WTC11 (cell line): ENCODE data around the gene PEAK1.

Experiments
- MXD4 ChIP-seq: fragments of 250-450 bp; sonication (Bioruptor Pico); IDR thresholded peaks from 2 replicates; pipeline ENCODE4 v1.8.0; 2021; ENCODE audit warnings: mild to moderate bottlenecking, moderate library complexity, borderline replicate concordance
- NFYB ChIP-seq: sonication (generic); formaldehyde crosslinking; conservative IDR thresholded peaks from 2 replicates; pipeline ENCODE4 v1.8.0; 2022; ENCODE audit warnings: low read depth, missing genetic modification reagents
- TF ChIP-seq, protein P1 (sequence below): fragments of 200-600 bp; IDR thresholded peaks from 2 replicates; pipeline ENCODE4 v1.8.0; 2022; ENCODE audit warnings: antibody characterized with exemption
- TF ChIP-seq, protein P2 (sequence below): sonication (generic); formaldehyde crosslinking; IDR thresholded peaks from 2 replicates; pipeline ENCODE4 v1.8.1; 2023; ENCODE audit warnings: mild to moderate bottlenecking, missing genetic modification reagents, moderate library complexity
- TF ChIP-seq, protein P3 (sequence below): sonication (generic); formaldehyde crosslinking; IDR thresholded peaks from 2 replicates; pipeline ENCODE4 v1.8.1; 2022; ENCODE audit warnings: missing genetic modification reagents, borderline replicate concordance
- TF ChIP-seq, protein P4 (sequence below): sonication (generic); formaldehyde crosslinking; IDR thresholded peaks from 2 replicates; pipeline ENCODE4 v1.8.1; 2022; ENCODE audit warnings: low read depth, missing genetic modification reagents, borderline replicate concordance

DNA sequence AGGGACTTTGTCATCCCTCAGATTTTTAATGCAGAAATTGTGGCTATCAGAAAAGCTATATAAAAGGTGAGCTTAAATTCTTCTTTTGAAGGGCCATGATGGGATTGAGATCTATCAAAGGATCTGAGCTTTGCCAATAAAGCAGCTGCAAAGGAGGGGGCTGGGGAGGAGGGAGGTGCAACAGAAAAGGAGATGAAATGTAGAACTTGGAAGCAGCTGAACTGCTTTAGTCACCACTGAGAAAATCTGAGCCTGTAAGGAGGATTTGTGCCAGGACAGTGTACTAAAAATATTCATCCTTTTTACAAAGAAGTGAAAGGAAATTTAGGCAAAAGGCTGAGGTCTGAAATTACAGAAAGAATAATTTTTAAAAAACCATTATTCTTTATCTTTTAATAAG is 359.4 kb downstream of the PEAK1 start:
- TF ChIP-seq, protein P1, sequence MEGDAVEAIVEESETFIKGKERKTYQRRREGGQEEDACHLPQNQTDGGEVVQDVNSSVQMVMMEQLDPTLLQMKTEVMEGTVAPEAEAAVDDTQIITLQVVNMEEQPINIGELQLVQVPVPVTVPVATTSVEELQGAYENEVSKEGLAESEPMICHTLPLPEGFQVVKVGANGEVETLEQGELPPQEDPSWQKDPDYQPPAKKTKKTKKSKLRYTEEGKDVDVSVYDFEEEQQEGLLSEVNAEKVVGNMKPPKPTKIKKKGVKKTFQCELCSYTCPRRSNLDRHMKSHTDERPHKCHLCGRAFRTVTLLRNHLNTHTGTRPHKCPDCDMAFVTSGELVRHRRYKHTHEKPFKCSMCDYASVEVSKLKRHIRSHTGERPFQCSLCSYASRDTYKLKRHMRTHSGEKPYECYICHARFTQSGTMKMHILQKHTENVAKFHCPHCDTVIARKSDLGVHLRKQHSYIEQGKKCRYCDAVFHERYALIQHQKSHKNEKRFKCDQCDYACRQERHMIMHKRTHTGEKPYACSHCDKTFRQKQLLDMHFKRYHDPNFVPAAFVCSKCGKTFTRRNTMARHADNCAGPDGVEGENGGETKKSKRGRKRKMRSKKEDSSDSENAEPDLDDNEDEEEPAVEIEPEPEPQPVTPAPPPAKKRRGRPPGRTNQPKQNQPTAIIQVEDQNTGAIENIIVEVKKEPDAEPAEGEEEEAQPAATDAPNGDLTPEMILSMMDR = no peak
- TF ChIP-seq MXD4 (CRISPR knock-in tag) (no peak), NFYB (CRISPR knock-in tag) (no peak)
- TF ChIP-seq, protein P2, sequence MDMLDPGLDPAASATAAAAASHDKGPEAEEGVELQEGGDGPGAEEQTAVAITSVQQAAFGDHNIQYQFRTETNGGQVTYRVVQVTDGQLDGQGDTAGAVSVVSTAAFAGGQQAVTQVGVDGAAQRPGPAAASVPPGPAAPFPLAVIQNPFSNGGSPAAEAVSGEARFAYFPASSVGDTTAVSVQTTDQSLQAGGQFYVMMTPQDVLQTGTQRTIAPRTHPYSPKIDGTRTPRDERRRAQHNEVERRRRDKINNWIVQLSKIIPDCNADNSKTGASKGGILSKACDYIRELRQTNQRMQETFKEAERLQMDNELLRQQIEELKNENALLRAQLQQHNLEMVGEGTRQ (CRISPR knock-in tag) = no peak
- TF ChIP-seq, protein P3, sequence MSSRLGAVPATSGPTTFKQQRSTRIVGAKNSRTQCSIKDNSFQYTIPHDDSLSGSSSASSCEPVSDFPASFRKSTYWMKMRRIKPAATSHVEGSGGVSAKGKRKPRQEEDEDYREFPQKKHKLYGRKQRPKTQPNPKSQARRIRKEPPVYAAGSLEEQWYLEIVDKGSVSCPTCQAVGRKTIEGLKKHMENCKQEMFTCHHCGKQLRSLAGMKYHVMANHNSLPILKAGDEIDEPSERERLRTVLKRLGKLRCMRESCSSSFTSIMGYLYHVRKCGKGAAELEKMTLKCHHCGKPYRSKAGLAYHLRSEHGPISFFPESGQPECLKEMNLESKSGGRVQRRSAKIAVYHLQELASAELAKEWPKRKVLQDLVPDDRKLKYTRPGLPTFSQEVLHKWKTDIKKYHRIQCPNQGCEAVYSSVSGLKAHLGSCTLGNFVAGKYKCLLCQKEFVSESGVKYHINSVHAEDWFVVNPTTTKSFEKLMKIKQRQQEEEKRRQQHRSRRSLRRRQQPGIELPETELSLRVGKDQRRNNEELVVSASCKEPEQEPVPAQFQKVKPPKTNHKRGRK (CRISPR knock-in tag) = no peak
- TF ChIP-seq, protein P4, sequence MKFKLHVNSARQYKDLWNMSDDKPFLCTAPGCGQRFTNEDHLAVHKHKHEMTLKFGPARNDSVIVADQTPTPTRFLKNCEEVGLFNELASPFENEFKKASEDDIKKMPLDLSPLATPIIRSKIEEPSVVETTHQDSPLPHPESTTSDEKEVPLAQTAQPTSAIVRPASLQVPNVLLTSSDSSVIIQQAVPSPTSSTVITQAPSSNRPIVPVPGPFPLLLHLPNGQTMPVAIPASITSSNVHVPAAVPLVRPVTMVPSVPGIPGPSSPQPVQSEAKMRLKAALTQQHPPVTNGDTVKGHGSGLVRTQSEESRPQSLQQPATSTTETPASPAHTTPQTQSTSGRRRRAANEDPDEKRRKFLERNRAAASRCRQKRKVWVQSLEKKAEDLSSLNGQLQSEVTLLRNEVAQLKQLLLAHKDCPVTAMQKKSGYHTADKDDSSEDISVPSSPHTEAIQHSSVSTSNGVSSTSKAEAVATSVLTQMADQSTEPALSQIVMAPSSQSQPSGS (CRISPR knock-in tag) = no peak
